ENCODE results near the gene MSRB2.

Gene MSRB2

GRCh38 chr10:23114228-23114850, 19.0 kb downstream of the MSRB2 start:
- no peak for DNase-seq

- DNase-seq = no peak
These were observed 21.3 kb downstream of the MSRB2 start for GRCh38 chr10:23116486-23117205.

- DNase-seq = no peak
These were observed 24.9 kb downstream of the MSRB2 start for GRCh38 chr10:23120001-23120934.

GRCh38 chr10:23121135-23121534, 25.8 kb downstream of the MSRB2 start:
- no peak for DNase-seq

GRCh38 chr10:23136462-23136861, 41.1 kb downstream of the MSRB2 start:
- DNase-seq = no peak

- no peak for DNase-seq
These were observed 44.3 kb downstream of the MSRB2 start for GRCh38 chr10:23139677-23140076.

GRCh38 chr10:23141995-23142394, 46.6 kb downstream of the MSRB2 start:
- no peak for DNase-seq

GRCh38 chr10:23146258-23146657, 50.9 kb downstream of the MSRB2 start:
- DNase-seq = no peak

GRCh38 chr10:23147035-23147434, 51.7 kb downstream of the MSRB2 start:
- no peak for DNase-seq

- no peak for DNase-seq
These were observed 52.8 kb downstream of the MSRB2 start for GRCh38 chr10:23148214-23148613.

- no peak for DNase-seq
These were observed 54.7 kb downstream of the MSRB2 start for GRCh38 chr10:23150091-23150490.

GRCh38 chr10:23150610-23151009, 55.2 kb downstream of the MSRB2 start:
- no peak for DNase-seq

GRCh38 chr10:23151071-23151470, 55.7 kb downstream of the MSRB2 start:
- no peak for DNase-seq

- no peak for DNase-seq
These were observed 59.8 kb downstream of the MSRB2 start for GRCh38 chr10:23155169-23155568.

GRCh38 chr10:23156447-23157150, 61.2 kb downstream of the MSRB2 start:
- DNase-seq = no peak

- DNase-seq = no peak
These were observed 61.9 kb downstream of the MSRB2 start for GRCh38 chr10:23157239-23157681.

- peak; percentile 32 for DNase-seq
These were observed 62.5 kb downstream of the MSRB2 start for GRCh38 chr10:23157691-23158369.

- DNase-seq = peak; percentile 43
These were observed 63.0 kb downstream of the MSRB2 start for GRCh38 chr10:23158370-23158769.

- no peak for DNase-seq
These were observed 76.0 kb downstream of the MSRB2 start for GRCh38 chr10:23171232-23171876.
